GM12874 (cell line): ENCODE measurements around the gene CPB2.

Source experiments
- CTCF ChIP-seq: IDR thresholded peaks from 2 replicates; pipeline ENCODE4 v1.5.1; 2011; ENCODE audit warnings: low read depth, mild to moderate bottlenecking, control low read depth, low read length, moderate library complexity; ENCODE audit not compliant: insufficient read depth

The CPB2 gene

DNA sequence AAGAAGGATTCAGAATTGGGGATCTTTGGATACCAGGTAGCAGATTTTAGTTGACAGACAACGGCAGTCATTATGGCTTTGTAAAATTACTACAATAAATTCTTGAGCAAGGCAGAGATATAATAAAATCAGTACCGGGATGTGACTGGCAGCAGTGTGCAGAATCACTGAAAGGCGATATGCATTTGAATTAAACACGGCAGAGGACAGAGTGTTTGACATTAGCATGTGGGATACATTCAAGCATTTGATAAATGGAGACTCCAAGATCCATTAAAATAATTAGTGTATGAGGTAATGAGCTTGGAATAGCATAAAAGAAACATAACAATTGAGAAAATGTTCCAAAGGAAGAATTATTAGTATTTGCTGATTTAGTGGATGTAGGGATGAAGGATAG, 40.3 kb upstream of the CPB2 start:
- TF ChIP-seq CTCF, result no peak

DNA sequence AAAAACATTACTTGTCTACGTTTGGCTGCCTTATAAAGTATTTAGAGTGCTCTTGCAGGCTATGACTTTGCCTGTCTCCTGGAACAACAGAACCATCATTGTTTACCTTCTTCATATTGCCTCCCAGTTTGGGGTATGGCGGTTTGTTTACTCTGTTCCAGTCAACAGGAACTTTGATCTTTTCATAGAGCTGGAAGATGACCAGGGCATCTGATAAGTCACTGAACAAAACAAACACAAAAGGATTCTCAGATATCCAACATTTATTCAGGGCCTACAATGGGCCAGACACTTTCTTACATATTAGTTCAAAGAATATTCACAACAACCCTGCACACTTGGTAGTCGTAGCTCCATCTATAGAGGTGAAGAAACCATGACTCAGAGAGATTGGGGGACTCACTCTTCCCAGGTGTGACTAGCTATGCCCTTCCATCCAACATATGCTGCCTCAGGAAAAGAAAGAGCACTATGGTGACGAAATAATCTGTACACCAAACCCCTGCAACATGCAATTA, 38.4 kb upstream of the CPB2 start:
- TF ChIP-seq CTCF, result no peak

DNA sequence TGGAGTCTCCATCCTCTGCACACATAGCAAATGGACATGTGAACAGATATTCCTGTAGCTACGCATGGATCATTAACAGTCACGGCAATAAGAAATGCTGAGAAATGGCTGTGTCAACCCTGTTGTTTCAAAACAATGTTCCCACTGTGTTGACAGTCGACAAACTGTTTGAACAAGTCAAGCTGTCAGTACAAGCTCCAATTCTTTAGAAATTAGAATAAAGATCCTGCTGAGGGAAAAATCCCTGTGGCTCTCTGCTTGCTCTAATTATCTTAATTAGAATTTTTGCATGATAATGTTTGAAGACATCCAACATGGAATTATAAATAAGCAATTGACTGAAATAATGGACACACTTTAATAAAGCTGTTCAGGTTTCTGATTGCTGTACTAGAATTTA, 37.9 kb upstream of the CPB2 start:
- no peak for TF ChIP-seq CTCF

- TF ChIP-seq CTCF, result no peak
Observed at GRCh38 chr13:46140044-46140443, 35.2 kb upstream of the CPB2 start.

DNA sequence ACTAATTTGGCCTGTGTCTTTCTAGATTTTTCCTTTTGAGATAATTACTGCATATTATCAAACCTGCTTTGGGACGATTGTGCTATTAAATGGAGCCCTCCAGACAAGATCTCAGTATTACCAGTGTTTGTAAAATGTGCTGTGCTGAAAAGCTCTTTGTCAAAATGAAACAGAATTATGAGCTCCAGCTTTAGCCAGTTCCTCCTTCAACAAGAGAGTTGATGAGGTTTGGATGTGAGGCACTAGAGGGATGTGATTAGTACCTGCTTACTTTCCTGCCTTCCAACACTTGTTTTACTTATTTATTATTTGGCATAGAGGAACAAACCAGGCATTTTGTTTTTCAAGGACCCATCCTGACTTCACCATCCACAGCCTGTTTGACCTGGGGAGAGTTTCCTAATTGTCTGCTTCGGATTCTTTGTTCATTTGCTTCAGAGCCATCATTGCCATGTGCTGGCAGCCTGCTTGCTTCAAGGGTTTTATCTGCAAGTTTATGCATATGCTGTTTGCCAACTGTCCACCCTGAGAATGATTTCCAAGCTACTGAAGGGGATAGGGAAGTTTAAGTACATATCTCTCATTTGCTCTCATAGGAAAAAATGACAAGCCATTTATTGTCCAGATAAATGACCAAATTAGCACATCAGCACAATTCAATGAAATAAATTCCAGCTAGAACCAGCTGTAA, 32.9 kb upstream of the CPB2 start:
- TF ChIP-seq CTCF, result no peak

- TF ChIP-seq CTCF, result no peak
Observed at GRCh38 chr13:46136688-46137087, 31.9 kb upstream of the CPB2 start.

DNA sequence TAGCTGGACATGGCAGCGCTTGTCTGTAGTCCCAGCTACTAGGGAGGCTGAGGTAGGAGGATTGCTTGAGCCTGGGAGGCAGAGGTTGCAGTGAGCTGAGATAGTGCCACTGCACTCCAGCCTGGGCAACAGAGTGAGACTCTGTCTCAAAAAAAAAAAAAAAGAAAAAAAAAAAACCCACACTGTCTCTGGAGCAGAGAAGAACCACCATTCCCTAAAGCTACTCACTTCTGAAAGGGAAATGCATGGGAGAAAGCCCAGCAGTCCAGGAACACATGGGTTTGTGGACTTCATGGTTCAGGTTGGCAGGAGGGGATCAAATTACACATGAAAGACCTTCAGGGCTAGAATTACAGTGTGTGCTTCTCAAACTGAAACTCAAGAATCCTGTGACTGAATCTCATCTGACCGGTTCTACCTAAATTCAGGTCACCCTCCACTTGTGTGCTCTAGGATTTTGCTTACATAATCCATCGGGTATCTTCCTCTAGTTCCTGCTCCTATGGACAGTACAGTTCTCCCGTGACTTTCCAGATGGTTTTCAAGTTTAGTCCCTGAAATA, 30.2 kb upstream of the CPB2 start:
- no peak for TF ChIP-seq CTCF
